Activated T-helper 1 cell treated with anti-CD3 and anti-CD28 coated beads, Interleukin-12 subunit alpha, Interleukin-12 subunit beta, Interleukin-2, Interleukin-4 antibody, amounts not matched to agents 30 ng/mL and 10 ng/mL and 1 ng/mL, durations not matched to agents 14 hours and 24 hours and 36 hours (primary cell): ENCODE results near the gene LAMP2. TPM values are rescaled to one million over a fixed set of nuclear protein-coding genes. Genes with fewer than 3 reads are reported as not detected.
"Not testable (repeated sequence)": the region's sequence is repeated elsewhere in the genome, so short reads cannot be mapped to it uniquely, and the experiment has no call there.

Source experiments
- DNase-seq: peaks from one replicate; pipeline ENCODE4 v3.0.0; 2021; ENCODE audit warnings: low spot score
- H3K27ac Mint-ChIP-seq: one replicate; pipeline ENCODE4 v1.8.0; 2021; ENCODE audit warnings: mild to moderate bottlenecking, mixed read lengths
- H3K27me3 Mint-ChIP-seq: one replicate; pipeline ENCODE4 v1.8.0; 2022; ENCODE audit warnings: mild to moderate bottlenecking, moderate library complexity, mixed read lengths; ENCODE audit not compliant: insufficient read depth
- H3K36me3 Mint-ChIP-seq: one replicate; pipeline ENCODE4 v1.8.0; 2021; ENCODE audit warnings: low read depth, mixed read lengths
- H3K4me1 Mint-ChIP-seq: one replicate; pipeline ENCODE4 v1.8.0; 2021; ENCODE audit warnings: low read depth, mixed read lengths
- H3K4me3 Mint-ChIP-seq: one replicate; pipeline ENCODE4 v1.8.0; 2021; ENCODE audit warnings: mild to moderate bottlenecking, moderate library complexity, mixed read lengths
- H3K9me3 Mint-ChIP-seq: one replicate; pipeline ENCODE4 v1.8.0; 2021; ENCODE audit warnings: mixed read lengths
- intact Hi-C: fragments of 100-400 bp; cut with micrococcal nuclease; formaldehyde crosslinking; loops from one replicate; pipeline ENCODE4 v1.15.1; 2024
- total RNA-seq: library from RNA; stranded (reverse); gene quantifications from 2 replicates; pipeline ENCODE4 v1.2.3, GENCODE V29; 2022

Gene LAMP2
- 42.7 and 44.1 TPM in 2 replicates for total RNA-seq

DNA sequence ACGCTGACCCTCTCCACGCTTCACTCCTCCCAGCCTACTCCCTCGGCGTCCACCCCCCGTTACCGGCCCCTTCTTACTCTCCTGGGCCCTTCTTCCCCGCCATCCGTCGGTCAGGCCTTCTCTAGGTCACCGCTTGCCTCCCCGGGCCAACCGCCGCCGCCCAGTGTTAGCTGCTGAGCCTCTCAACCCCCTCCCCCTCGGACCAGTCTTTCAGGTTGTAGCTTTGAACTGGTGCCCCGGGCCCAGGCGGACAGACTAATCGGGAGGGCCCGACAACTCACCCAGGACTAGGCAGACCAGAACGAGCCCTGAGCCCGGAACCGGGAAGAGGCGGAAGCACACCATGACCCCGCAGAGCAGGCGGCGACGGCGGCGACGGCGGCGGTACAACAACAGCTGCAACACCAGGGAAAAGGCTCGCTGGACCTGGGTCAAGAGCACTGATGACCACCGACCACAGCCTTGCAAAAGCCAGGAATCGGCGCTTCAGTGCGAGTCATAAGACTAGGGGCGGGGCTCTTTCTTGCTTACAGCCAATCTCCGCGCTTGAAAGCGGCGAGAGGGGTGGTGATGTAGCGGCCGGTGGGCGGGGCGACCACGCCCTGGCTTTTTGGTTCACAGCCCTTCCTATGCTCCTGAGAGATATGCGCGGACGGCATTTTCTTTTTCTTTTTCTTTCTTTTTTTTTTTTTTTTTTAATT lies at the start of gene LAMP2:
TSS of gene LAMP2 (minus strand) at position 472 of the 701 bp plus-strand sequence. CDS start at position 345, 127 bp downstream.
- peaks cover 4% of the 10 kb centered on the region for H3K36me3 Mint-ChIP-seq
- H3K4me1 Mint-ChIP-seq: peaks cover 11% of the 10 kb centered on the region
- peak; percentile 75 for DNase-seq
- H3K27me3 Mint-ChIP-seq: no peaks in the 10 kb centered on the region
- peak within 1 kb of the TSS; percentile 89 for H3K27ac Mint-ChIP-seq
- no peaks in the 10 kb centered on the region for H3K9me3 Mint-ChIP-seq
- intact Hi-C loops: loop anchor here (1.0 to 5.0 kb wide), 7 partner anchors 11 to 228 kb away; partner anchors contain the start of genes C1GALT1C1 and ZBTB33
- H3K4me3 Mint-ChIP-seq: peak within 1 kb of the TSS; percentile 90

DNA sequence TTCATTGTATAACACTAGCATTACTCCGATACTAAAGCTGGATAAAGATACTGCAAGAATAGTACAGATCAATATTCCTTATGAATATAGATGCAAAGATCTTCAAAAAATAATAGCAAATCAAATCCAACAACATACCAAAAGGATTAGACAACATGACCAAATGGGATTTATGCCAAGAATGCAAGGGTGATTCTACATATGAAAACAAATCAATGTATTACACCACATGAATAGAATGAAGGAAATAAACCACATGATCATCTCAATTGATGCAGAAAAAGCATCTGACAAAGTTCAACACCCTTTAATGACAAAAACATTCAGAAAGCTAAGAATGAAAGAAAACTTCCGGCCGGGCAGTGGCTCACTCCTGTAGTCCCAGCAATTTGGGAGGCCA lies 48.8 kb upstream of the LAMP2 start:
- Mint-ChIP-seq H3K27ac (no peak overlapping the region), H3K4me3 (no peak overlapping the region), H3K9me3 (no peaks in the 10 kb centered on the region), H3K4me1 (no peaks in the 10 kb centered on the region), H3K27me3 (no peaks in the 10 kb centered on the region), H3K36me3 (no peaks in the 10 kb centered on the region)
- no peak for DNase-seq
- intact Hi-C loops: no loop called here

DNA sequence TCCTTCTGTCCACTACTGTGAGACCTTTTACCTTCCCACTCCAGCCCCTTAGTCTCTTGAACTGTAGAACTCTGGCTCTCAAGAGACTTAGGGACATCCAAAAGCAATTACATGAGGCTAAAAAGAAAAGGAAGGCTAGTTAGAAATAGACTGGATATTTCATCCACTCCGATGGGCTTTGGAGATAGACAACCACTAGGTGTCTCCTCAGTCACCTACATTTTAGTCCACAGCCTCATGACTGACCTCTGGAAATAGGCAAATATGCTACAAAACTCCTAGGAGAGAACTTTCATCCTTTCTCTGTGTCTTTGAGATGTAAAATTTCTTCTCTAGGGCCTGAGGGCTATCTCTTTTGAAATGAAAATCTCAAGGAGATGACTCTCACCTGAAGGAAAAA lies 45.1 kb upstream of the LAMP2 start:
- Mint-ChIP-seq H3K27me3 (no peaks in the 10 kb centered on the region), H3K4me1 (no peaks in the 10 kb centered on the region), H3K9me3 (no peaks in the 10 kb centered on the region), H3K36me3 (no peaks in the 10 kb centered on the region), H3K4me3 (no peak overlapping the region), H3K27ac (no peak overlapping the region)
- intact Hi-C loops: loop anchor here (1.0 kb wide), 1 partner anchor 150 kb away; no protein-coding TSS in a partner anchor
- no peak for DNase-seq

DNA sequence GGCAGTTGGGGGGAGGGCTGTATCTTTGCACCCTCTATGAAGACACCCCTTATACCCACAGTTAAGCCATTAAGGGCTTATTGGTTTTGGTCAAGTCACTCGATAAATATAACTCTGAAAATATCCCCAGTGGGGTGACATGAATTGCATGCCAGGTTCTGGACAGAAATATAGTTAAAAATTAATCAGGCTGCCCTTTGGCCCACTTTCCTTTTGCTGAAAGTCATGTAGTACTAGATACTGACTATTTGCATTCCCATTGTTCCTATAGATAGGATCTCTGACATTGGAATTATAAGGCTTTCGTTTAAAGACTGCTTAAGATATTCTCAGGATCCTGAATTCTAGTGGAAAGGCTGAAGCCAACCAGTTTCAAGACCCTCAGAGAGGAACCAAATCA lies 43.5 kb upstream of the LAMP2 start:
- Mint-ChIP-seq H3K27me3 (no peaks in the 10 kb centered on the region), H3K27ac (no peak overlapping the region), H3K36me3 (no peaks in the 10 kb centered on the region), H3K4me3 (no peak overlapping the region), H3K4me1 (no peaks in the 10 kb centered on the region), H3K9me3 (no peaks in the 10 kb centered on the region)
- intact Hi-C loops: no loop called here
- no peak for DNase-seq

DNA sequence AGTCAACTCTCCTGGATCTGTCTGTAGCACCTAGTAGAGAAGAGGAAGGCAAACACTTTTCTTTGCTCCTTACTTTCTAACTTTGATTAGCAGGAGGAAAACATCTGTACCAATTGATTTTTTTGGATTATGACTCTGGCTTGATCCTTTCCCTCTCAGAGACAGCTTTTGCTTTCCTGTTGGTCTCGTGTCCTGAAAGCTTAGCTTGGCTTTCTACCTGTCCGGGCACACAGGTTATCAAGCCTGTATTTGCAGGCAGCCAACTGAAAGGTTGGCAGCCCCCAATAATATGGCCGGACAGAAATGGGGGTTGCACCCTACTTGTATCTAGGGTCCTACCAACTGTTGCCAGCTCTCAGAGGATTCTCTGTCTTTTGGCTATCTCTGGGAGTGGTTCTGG lies 43.1 kb upstream of the LAMP2 start:
- no peak for DNase-seq
- Mint-ChIP-seq H3K9me3 (no peaks in the 10 kb centered on the region), H3K27ac (no peak overlapping the region), H3K4me3 (no peak overlapping the region), H3K4me1 (no peaks in the 10 kb centered on the region), H3K36me3 (no peaks in the 10 kb centered on the region), H3K27me3 (no peaks in the 10 kb centered on the region)
- intact Hi-C loops: no loop called here

DNA sequence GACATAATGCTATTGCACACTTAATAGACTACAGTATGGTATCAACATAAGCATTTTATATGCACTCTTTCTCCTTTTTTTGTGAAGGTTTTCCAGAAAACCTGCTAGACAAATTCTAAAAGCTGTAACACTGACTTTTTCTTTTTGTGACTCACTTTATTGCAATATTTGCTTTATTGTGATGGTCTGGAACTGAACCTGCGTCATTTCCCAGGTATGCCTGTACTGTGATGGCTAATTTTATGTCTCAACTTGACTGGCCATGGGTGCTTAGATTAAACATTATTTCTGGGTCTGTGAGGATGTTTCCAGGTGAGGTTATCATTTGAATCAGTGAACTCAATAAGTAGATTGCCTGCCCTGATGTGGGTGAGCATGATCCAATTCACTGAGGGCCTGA lies 35.5 kb upstream of the LAMP2 start:
- H3K4me1 Mint-ChIP-seq: no peaks in the 10 kb centered on the region
- H3K27me3 Mint-ChIP-seq: no peaks in the 10 kb centered on the region
- H3K36me3 Mint-ChIP-seq: no peaks in the 10 kb centered on the region
- intact Hi-C loops: no loop called here
- no peak overlapping the region for H3K4me3 Mint-ChIP-seq
- no peaks in the 10 kb centered on the region for H3K9me3 Mint-ChIP-seq
- DNase-seq: no peak
- no peak overlapping the region for H3K27ac Mint-ChIP-seq

DNA sequence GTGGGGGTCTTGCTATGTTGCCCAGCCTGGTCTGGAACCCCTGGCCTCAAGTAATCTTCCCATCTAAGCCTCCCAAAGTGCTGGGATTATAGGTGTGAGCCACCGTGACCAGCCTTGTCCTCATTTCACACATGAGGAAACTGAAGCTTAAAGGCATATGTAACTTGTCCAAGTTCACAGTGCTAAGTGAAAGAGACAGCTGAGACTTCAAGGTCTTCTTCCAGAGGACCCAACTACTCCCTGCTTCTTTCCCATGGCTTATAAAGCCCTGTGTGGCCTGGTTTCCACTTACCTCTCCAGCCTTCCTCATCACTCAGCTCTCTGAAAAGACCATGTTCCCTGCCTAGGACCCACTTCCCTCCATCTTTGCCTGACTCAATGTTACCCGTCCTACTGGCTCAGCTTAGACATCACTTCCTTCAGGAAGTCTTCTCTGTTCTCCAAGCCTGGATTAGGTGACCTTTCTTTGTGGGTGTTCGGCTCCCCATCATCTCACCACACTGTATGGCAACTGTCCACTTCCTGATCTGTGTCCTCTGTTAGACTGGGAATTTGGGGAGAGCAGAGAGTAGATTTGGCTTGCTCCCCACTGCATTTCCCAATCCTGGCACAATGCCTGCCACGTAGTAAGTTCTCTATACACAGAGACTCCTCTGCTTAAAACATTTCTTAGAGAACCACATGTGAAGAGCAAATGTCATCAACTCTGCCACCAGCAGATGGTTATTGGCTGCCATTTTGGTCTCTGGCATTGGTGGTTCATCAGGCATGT lies 30.4 kb upstream of the LAMP2 start:
- no peak for DNase-seq
- H3K36me3 Mint-ChIP-seq: no peaks in the 10 kb centered on the region
- no peaks in the 10 kb centered on the region for H3K27me3 Mint-ChIP-seq
- H3K4me3 Mint-ChIP-seq: no peak overlapping the region
- H3K27ac Mint-ChIP-seq: no peak overlapping the region
- intact Hi-C loops: loop anchor here (5.0 to 10.0 kb wide), 3 partner anchors 288 to 1075 kb away; no protein-coding TSS in a partner anchor
- peaks cover 6% of the 10 kb centered on the region for H3K4me1 Mint-ChIP-seq
- H3K9me3 Mint-ChIP-seq: no peaks in the 10 kb centered on the region

DNA sequence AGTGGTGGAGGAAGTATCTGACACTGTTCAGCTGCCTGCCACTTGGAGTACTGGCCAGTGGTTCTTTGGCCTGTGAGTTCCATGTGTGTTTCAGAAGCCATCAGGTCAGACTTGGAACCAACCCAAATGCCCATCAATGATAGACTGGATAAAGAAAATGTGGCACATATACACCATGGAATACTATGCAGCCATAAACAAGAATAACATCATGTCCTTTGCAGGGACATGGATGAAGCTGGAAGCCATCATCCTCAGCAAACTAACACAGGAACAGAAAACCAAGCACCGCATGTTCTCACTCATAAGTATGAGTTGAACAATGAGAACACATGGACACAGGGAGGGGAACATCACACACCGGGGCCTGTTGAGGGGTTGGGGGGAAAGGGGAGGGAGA lies 21.0 kb upstream of the LAMP2 start:
- H3K4me1 Mint-ChIP-seq: peaks cover 12% of the 10 kb centered on the region
- intact Hi-C loops: loop anchor here (10.0 kb wide), 2 partner anchors 675 to 1085 kb away; no protein-coding TSS in a partner anchor
- not testable (repeated sequence) for H3K4me3 Mint-ChIP-seq, H3K27ac Mint-ChIP-seq, H3K9me3 Mint-ChIP-seq, DNase-seq, H3K36me3 Mint-ChIP-seq, H3K27me3 Mint-ChIP-seq

DNA sequence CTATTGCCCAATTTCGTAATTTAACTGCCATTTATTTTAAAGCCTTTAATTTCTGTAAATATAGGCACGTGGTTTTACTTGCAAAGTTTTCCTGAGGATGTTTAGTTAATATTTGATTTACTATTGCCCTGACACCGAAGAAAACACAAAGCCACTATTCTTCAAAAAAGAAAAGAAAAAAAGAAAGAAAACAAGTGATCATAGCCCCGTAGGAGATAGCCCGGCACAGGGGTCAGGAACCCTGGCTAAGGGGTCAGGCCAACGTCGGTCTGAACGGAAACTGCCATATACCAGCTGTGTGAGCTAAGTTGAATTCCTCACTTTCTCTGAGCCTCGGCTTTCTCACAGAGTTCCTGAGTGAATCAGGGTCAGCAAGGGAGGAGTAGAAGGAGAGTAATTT lies 17.7 kb upstream of the LAMP2 start:
- Mint-ChIP-seq H3K27ac (no peak overlapping the region), H3K4me3 (peak overlapping the region; percentile 19), H3K9me3 (no peaks in the 10 kb centered on the region), H3K36me3 (no peaks in the 10 kb centered on the region), H3K27me3 (no peaks in the 10 kb centered on the region), H3K4me1 (peaks cover 12% of the 10 kb centered on the region)
- no peak for DNase-seq
- intact Hi-C loops: loop anchor here (1.0 to 5.0 kb wide), 2 partner anchors 12 to 234 kb away; partner anchors contain the start of gene ZBTB33

DNA sequence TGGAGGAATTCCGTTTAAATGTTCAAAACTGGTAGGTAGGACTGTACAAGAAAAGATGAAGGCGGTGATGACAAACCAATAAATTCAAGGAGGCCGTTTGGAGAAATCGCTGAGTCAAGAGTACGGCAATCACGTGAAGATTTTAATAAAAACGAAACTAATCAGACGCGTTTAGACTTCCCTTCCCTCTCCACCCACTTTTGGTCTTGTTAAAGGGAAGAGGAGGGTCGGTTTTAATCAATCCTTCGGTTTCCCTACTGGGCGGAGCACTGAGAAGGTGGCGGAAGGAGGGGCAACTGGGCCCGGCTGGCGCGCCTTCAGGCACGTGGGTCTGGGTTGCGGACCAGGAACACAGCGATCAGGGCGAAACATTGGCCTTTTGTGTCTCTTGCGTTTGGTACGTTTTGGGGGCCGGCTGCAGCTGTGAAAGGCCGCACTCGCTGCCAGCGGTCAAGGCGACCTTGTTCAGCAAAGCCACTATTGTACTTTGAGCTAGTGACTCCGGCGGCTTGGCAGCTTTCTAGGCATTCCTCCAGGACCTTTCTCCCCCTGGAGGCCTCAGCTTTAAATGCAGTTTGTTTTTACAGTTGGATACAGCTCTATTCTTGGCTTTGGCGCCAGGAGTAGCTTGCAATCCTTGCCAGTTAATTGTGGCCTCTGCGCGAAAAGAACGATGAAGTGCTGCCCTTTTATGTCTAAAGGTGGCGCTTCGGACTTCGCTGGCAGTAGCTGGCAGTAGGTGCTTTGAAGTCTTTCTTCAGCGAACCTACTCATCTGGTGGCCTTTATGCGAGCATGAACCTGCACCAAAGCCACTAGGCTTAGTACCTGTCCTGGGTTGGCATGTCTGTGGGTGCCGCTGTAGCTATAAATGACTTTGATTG lies 16.8 kb upstream of the LAMP2 start:
- intact Hi-C loops: loop anchor here (1.0 to 5.0 kb wide), 4 partner anchors 12 to 234 kb away; partner anchors contain the start of genes C1GALT1C1, LAMP2 and ZBTB33
- peak; percentile 40 for DNase-seq
- H3K27ac Mint-ChIP-seq: peak overlapping the region; percentile 76
- no peaks in the 10 kb centered on the region for H3K36me3 Mint-ChIP-seq
- H3K4me3 Mint-ChIP-seq: peak overlapping the region; percentile 77
- no peaks in the 10 kb centered on the region for H3K27me3 Mint-ChIP-seq
- peaks cover 12% of the 10 kb centered on the region for H3K4me1 Mint-ChIP-seq
- H3K9me3 Mint-ChIP-seq: no peaks in the 10 kb centered on the region

DNA sequence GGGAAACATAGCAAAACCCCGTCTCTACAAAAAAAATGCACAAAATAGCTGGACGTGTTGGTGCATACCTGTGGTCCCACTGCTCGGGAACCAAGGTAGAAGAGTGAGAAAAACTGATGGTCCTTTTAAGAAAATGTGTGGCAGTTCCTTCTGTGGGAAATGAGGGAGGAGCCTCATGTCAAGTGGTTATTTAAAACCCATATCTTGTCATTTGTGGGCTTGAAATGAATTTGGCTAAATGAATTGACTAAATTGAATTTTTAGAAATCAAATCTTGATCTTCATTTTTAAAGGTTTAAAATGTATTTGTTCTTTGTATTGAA lies 16.2 kb upstream of the LAMP2 start:
- intact Hi-C loops: loop anchor here (1.0 to 5.0 kb wide), 3 partner anchors 16 to 233 kb away; partner anchors contain the start of genes C1GALT1C1, LAMP2 and ZBTB33
- no peaks in the 10 kb centered on the region for H3K36me3 Mint-ChIP-seq

DNA sequence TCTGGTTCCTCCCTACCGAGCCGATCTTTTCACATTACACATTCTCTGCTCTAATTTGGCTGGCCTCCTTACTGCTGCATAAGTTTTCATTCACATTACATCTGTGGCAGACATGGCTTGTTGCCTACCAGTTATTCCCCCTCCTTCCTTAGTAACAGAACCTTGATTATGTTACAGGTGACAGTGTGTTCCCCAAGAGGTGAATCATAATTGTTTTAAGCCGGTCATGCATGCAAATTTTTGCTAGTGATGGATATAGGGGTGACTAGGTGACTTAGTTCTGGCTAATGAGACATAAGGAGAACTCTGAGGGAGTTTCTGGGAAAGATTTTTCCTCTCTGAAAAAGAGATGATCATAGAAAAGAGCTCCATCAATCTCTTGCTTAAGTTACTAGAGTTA lies 8.4 kb upstream of the LAMP2 start:
- intact Hi-C loops: no loop called here
- Mint-ChIP-seq H3K27ac (no peak overlapping the region), H3K9me3 (no peaks in the 10 kb centered on the region), H3K4me3 (no peak overlapping the region), H3K36me3 (no peaks in the 10 kb centered on the region), H3K27me3 (no peaks in the 10 kb centered on the region), H3K4me1 (no peaks in the 10 kb centered on the region)
- no peak for DNase-seq

More for the DNA sequence above, 16.2 kb upstream of the LAMP2 start:
- Mint-ChIP-seq H3K27me3 (no peaks in the 10 kb centered on the region), H3K4me1 (peaks cover 12% of the 10 kb centered on the region), H3K27ac (peak overlapping the region; percentile 76), H3K4me3 (peak overlapping the region; percentile 77), H3K9me3 (no peaks in the 10 kb centered on the region)
- DNase-seq: no peak
